Left forelimb (tissue), 1 donor: ENCODE measurements around the gene MEX3B.
"Not testable (repeated sequence)": the region's sequence is repeated elsewhere in the genome, so short reads cannot be mapped to it uniquely, and the experiment has no call there.

Experiments used
- DNase-seq: peaks from one replicate; pipeline ENCODE4 v3.0.0-alpha.2; 2018; ENCODE audit warnings: low spot score

MEX3B gene

GRCh38 chr15:82005239-82005638 lies 40.6 kb downstream of the MEX3B start:
- no peak for DNase-seq

- no peak for DNase-seq
Observed at GRCh38 chr15:82003916-82004315, 41.9 kb downstream of the MEX3B start.

- not testable (repeated sequence) for DNase-seq
Observed at GRCh38 chr15:81995081-81995480, 50.7 kb downstream of the MEX3B start.

DNA sequence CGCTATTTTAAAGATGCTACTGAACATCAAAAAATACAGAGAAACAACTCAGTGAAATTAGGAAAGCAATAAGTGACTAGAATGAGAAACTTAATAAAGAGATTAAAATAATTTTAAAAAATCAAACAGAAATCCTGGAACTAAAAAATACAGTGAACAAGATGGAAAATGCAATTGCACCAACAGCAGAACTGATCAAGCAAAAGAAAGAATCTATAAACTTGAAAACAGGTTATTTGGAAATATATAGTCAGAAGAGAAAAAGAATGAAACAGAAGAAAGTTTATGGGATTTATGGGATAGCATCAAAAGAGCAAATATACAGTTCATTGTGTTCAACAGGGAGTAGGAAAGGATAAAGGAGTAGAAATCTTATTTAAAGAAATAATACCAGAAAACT lies 53.3 kb downstream of the MEX3B start:
- DNase-seq = no peak
